ENCODE data around the gene LSAMP. TPM values are rescaled to one million over a fixed set of nuclear protein-coding genes. Genes with fewer than 3 reads are reported as not detected.

Gene LSAMP
- polyA plus RNA-seq, 3 donors = not detected

DNA sequence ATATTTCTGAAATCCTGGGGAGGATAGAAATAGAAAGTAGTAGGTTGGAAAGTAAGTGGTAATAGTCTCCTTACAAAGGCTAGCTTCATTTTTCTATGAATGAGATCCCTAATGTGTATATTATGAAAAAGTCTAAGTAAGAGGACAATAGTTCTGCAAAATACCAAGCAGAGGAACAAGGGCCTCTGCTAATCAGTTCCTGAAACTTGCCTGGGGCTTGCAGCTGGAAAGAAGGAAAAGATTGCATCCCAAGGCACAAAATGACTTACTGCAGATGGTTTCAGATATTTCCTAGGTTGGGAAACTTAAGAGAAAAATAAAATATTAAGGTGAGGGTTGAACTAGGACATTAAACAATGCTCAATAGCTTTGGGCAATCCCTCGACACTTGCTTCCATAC is 528.4 kb downstream of the LSAMP start:
- no peak overlapping the region for H3K27ac Mint-ChIP-seq
- H3K27me3 Mint-ChIP-seq (ENCODE audit: low read depth in 3 of 3) = no peaks in the 10 kb centered on the region
- no peaks in the 10 kb centered on the region for H4K20me1 ChIP-seq (ENCODE audit: insufficient read depth, low read length)
- H3K36me3 ChIP-seq (replicated peaks in 1 of 2; ENCODE audit: control insufficient read depth in 1 of 2, insufficient read depth in 2 of 2, low read length in 2 of 2) = no peaks in the 10 kb centered on the region
- no peaks in the 10 kb centered on the region for H3K4me1 Mint-ChIP-seq
- WGBS (ENCODE audit: insufficient coverage) = no CpG with 5 or more reads among the region's 1 CpG
- no peaks in the 10 kb centered on the region for H3K27me3 ChIP-seq (ENCODE audit: control insufficient read depth in 2 of 2, insufficient read depth in 2 of 2, low read length in 2 of 2)
- no peak overlapping the region for H3K4me3 ChIP-seq (replicated peaks in 1 of 3; ENCODE audit: low read depth in 2 of 3, low read length in 3 of 3)
- no peak overlapping the region for H2AFZ ChIP-seq (ENCODE audit: insufficient read depth, low read depth, low read length, poor library complexity, severe bottlenecking)
- H3K27ac ChIP-seq (ENCODE audit: low read depth in 1 of 2, low read length in 2 of 2) = no peak overlapping the region
- H3K79me2 ChIP-seq (ENCODE audit: insufficient read depth, low read length) = no peaks in the 10 kb centered on the region
- TF ChIP-seq, protein P1, sequence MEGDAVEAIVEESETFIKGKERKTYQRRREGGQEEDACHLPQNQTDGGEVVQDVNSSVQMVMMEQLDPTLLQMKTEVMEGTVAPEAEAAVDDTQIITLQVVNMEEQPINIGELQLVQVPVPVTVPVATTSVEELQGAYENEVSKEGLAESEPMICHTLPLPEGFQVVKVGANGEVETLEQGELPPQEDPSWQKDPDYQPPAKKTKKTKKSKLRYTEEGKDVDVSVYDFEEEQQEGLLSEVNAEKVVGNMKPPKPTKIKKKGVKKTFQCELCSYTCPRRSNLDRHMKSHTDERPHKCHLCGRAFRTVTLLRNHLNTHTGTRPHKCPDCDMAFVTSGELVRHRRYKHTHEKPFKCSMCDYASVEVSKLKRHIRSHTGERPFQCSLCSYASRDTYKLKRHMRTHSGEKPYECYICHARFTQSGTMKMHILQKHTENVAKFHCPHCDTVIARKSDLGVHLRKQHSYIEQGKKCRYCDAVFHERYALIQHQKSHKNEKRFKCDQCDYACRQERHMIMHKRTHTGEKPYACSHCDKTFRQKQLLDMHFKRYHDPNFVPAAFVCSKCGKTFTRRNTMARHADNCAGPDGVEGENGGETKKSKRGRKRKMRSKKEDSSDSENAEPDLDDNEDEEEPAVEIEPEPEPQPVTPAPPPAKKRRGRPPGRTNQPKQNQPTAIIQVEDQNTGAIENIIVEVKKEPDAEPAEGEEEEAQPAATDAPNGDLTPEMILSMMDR (IDR thresholded peaks at IDR 0.05) = no peak
- intact Hi-C loops (cut with micrococcal nuclease) = no loop called here
- H3K9me3 Mint-ChIP-seq = peaks cover 0 to 1% (median 0%) of the 10 kb centered on the region in 7 donors
- no peaks in the 10 kb centered on the region for H3K4me1 ChIP-seq (ENCODE audit: control insufficient read depth in 1 of 2, insufficient read depth in 2 of 2, low read length in 2 of 2)
- no peak overlapping the region for H3K4me2 ChIP-seq (replicated peaks; ENCODE audit: extremely low read depth, low read length, poor library complexity, severe bottlenecking)
- H3K4me3 Mint-ChIP-seq = no peak overlapping the region
- no peaks in the 10 kb centered on the region for H3K36me3 Mint-ChIP-seq
- DNase-seq = no peak
- H3K9ac ChIP-seq (ENCODE audit: insufficient read depth, low read length, poor library complexity, severe bottlenecking) = no peak overlapping the region
- no peaks in the 10 kb centered on the region for H3K9me3 ChIP-seq (replicated peaks in 1 of 2; ENCODE audit: control insufficient read depth in 1 of 2, insufficient read depth in 1 of 2, low read length in 2 of 2)

DNA sequence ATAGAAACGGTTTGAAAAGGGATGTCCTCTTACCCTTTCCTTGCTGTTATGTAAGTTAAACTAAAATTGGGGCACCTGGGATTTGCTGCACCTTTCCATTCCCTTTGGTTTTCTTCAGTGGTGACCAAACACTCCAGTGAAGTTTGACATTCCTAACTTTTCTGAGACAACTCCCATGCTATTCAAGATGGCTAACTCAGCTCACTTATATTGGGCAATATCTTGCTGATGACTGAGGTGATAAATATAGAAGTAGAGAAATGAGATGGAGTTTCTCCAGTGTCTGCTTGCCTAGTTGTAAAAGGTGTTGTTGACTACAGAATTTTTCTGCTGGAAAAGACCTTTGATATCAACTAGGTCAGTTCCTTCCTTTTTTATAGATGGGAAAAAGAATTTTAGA is 530.2 kb downstream of the LSAMP start:
- Mint-ChIP-seq H3K9me3 (peaks cover 0 to 2% (median 0%) of the 10 kb centered on the region in 7 donors), H3K27ac (no peak overlapping the region), H3K27me3 (ENCODE audit: low read depth in 3 of 3) (no peaks in the 10 kb centered on the region), H3K36me3 (no peaks in the 10 kb centered on the region), H3K4me3 (no peak overlapping the region), H3K4me1 (no peaks in the 10 kb centered on the region)
- Histone ChIP-seq H3K4me1 (ENCODE audit: control insufficient read depth in 1 of 2, insufficient read depth in 2 of 2, low read length in 2 of 2) (no peaks in the 10 kb centered on the region), H3K9me3 (replicated peaks in 1 of 2; ENCODE audit: control insufficient read depth in 1 of 2, insufficient read depth in 1 of 2, low read length in 2 of 2) (no peaks in the 10 kb centered on the region), H3K36me3 (replicated peaks in 1 of 2; ENCODE audit: control insufficient read depth in 1 of 2, insufficient read depth in 2 of 2, low read length in 2 of 2) (no peaks in the 10 kb centered on the region), H3K27ac (ENCODE audit: low read depth in 1 of 2, low read length in 2 of 2) (no peak overlapping the region), H3K27me3 (ENCODE audit: control insufficient read depth in 2 of 2, insufficient read depth in 2 of 2, low read length in 2 of 2) (no peaks in the 10 kb centered on the region), H3K4me3 (replicated peaks in 1 of 3; ENCODE audit: low read depth in 2 of 3, low read length in 3 of 3) (no peak overlapping the region), H3K9ac (ENCODE audit: insufficient read depth, low read length, poor library complexity, severe bottlenecking) (no peak overlapping the region), H3K4me2 (replicated peaks; ENCODE audit: extremely low read depth, low read length, poor library complexity, severe bottlenecking) (no peak overlapping the region), H4K20me1 (ENCODE audit: insufficient read depth, low read length) (no peaks in the 10 kb centered on the region), H3K79me2 (ENCODE audit: insufficient read depth, low read length) (no peaks in the 10 kb centered on the region), H2AFZ (ENCODE audit: insufficient read depth, low read depth, low read length, poor library complexity, severe bottlenecking) (no peak overlapping the region)
- 80% methylated on average over 1 of the region's 1 CpG for WGBS (ENCODE audit: insufficient coverage)
- no peak for DNase-seq
- intact Hi-C loops (cut with micrococcal nuclease) = no loop called here
- TF ChIP-seq, protein P1 (IDR thresholded peaks at IDR 0.05) = no peak
